Activated CD4-positive, alpha-beta T cell treated with anti-CD3 and anti-CD28 coated beads, Interleukin-2, amount 50 U/mL, for 48 hours (primary cell): ENCODE measurements around the gene GINS1.

ENCODE experiments used
- DNase-seq, 2 experiments: peaks; one replicate each; pipeline ENCODE4 v3.0.0-alpha.2; 2020

The GINS1 gene

DNA sequence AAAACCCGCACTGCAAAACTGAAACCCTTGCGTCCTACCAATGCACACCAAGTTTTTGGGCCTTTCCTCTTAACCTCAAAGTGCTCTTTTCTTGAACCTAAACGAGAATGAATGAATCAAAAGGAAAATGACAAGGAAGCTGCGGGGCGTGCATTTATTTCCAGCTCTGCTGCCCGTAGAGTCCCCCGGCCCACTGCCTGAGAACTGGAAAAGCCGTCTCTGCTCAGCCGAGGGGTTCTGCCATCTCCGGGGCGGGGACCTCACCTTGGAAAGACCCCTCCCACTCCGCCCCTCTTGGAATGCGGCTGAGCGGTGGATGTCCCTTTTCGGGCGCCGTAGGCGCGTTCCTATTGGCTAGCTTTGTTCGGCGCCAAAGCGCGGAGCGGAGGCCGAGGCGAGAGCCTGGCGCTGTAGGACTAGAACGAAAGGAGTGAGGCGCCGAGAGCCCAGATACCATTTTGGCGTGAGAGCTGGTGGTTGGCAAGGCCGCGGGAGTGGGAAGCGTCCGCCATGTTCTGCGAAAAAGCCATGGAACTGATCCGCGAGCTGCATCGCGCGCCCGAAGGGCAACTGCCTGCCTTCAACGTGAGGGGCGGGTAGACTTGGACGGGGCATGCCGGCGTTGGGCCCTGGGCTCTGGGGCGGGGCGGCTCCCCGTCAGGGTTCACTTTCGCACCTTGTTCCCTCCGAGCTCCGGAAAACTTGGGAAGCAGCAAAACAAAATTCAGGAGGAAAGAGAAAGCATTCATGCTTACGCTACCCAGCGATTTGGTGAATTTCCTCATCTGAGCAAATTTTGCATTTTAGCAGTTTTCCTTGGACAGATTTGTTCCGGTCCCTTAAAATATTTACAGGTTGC is at the start of gene GINS1:
Gene GINS1, plus strand, starts transcription at position 363 of the 859 bp plus-strand sequence. Its CDS starts 148 bp downstream, at position 511.
- DNase-seq = peak; percentile 90 to 94

DNA sequence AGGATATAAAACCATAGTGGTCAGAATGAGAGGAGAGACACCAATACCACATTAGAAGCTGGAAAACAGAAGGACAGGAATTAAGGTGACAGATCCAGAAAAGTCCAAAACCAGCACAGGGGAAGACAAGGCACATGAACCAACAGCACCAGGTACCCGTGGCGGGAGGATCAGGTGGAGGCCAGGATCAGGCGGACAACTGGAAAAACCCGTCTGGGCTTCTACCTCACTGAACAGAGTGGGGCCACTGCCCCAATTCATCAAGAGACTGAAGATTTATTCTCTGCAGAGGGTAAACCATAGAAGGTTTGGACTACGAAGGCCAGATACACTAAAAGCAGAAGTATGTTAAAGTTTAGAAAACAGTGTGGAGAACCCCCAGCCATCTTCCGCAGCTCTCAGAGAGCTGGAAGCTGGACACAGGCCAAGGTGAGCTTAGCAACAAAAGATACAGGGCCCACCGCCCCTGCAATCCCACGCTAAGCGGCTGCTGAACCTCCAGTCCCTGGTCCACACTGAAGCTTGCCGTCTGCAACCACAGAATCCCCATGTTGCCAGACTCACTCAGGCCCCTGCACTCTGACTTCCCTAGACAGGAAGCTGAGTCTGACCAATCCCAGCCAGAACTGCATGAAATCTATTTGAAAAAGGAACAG is 46.7 kb upstream of the GINS1 start:
- DNase-seq = no peak

DNA sequence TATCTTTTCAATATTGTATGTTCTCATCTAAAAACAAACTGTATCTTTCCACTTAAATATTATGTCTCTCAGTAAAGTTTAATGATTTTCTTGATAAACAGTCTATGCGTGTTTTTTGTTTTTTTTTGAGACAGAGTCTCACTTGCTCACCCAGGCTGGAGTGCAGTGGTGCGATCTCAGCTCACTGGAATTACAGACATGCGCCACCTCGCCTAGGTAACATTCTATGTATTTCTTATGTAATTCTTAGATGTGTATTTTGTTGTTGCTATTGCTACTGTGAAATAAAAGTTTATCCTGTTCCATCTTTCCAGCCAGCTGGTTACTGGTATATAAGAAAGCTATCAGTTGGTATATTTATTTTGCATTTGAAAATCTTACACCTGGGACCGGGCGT is 46.2 kb upstream of the GINS1 start:
- DNase-seq = no peak

DNA sequence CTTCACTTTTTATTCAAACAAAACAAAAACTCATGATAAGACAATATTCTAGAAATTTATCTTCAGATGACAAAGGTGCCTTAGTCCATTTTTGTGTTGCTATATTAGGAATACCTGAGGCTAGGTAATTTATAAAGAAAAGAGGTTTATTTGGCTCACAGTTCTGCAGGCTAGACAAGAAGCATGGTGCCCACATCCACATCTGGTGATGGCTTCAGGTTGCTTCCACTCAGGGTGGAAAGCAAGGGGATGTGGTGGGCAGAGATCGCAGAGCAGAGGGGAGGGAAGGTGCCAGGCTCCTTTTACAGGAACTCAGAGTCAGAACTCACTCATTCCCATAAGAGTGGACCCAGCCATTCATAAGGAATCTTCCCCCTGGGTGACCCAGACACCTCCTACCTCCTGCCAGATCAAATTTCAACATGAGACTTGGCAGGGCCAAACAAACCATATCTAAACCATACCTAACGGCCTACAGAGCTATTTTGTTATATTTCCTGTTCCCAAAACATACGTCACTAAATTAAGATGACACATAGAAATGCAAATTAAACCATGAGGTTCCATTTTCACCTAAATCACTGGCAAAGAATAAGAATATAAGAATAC is 43.2 kb upstream of the GINS1 start:
- no peak for DNase-seq

DNA sequence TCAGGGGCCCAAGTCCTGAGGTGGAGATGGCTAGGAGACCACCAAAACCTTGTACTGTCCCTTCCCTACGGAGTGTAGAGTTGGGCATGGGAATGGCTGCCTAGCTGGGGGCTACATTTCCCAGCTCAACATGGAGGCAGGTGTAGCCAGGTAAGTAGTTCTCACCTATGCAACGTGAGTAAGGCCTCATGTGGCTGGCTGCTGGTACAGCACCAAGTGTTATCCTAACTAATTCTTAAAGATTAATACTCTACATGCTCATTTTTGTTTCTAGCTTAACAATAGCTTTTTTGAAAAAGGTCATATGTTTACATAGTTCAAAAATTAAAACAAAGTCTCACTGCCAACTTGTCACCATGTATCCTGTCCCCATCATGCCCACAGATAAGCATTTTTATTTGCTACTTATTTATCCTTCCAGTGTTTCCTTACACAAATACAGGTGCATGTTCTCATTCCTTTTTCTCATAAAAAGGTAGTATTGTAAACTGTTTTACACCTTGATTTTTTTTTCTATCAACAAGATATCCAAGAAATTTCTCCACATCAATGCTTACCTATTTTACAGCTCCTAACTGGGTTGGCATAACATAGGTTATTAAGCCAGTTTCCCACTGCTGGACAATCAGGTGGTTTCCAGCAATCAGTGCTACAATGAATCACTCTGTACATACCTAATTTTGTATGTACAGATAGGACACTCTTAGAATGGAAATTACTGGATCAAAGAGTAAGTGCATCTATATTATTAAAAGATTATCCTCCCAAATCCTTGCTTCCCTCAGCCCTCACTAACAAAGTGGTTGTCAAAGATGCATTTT is 42.4 kb upstream of the GINS1 start:
- no peak for DNase-seq

DNA sequence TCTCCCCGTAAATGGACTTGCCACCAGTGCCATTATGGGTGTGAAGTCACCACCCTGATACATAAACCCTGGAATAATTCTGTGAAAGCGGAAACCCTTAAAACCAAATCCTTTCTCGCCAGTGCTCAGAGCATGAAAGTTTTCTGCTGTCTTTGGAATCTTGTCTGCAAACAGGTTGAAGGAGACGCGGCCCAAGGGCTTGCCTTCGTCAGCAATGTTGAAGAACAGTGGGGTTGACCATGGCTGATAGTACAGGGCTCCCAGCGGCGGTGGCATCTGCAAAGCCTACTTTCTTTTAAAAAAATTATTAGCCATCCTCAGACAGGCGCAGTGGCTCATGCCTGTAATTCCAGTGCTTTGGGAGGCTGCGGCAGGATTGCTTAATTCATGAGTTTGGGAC is 38.9 kb upstream of the GINS1 start:
- no peak for DNase-seq

DNA sequence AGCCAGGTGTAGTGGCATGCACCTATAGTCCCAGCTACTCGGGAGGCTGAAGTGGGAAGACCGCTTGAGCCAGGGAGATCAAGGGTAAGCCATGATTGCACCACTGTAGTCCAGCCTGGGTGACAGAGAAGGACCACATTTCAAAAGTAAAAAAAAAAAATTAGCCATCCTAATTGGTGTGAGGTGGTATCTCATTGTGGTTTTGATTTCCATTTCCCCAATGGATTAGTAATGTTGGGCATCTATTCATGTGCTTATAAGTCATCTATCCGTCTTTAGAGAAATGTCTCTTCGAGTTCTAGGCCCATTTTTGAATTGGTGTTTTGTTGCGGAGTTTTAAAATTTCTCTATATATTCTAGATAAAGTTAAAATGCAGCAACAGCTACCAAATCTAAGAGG is 38.5 kb upstream of the GINS1 start:
- no peak for DNase-seq

DNA sequence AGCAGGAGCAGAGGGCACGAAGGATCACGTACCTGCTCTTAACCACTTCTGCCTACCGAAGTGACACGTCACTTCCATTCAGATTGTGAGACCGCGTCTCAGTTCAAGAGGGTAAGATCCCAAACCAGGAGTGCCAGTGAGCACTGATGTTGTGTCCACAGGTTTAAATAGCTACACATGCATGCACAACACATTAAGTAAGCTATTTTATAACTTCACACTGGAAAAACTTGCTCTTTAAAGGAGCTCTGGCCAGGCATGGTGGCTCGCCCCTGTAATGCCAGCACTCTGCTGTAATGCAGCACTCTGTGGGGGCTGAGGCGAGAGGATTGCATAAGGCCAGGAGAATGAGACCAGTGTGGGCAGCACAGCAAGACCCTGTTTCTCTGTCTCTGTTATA is 37.9 kb upstream of the GINS1 start:
- no peak for DNase-seq

DNA sequence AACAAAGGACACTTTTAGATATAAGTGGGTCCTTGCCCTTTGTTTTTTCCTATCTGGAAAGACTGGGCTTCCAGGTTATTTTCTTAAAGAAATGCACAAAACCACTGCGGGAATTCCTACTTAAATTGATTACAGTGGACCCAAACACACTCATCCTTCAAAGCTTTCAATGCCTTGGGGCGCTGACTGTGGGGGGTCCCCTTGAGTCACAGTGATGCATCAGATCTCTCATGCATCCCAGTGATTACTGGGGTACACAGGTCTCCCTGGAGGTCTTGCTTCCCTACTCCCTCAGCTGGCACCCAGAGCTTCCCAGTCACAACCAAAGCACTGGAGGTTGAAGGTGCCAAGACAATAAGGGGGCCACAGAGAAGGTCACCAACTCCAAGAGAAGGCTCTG is 37.5 kb upstream of the GINS1 start:
- DNase-seq = no peak

DNA sequence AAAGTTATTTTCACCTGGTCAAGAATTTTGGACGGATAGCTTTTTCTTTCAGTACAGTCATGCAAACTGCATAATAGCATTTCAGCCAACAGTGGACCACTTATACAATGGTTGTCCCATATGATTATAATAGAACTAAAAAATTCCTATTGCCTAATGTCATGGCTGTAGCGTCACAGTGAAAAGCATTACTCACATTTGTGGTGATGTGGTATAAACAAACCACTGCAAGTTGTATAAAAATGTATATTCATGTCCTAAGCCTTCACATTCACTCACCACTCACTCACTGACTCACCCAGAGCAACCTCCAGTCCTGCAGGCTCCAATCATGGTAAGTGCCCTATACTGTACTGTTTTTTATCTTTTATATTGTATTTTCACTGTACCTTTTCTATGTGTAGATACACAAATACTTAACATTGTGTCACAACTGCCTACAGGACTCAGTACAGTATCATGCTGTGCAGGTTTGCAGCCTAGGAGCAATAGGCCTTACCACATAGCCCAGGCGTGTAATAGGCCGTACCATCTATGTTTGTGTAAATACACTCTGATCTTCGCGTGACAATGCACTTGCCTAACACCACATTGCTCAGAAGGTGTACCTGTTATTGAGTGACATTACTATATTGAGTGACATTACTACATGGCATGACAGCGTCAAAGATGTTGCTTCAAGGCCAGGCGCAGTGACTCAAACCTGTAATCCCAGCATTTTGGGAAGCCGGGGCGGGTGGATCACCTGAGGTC is 34.7 kb upstream of the GINS1 start:
- peak in 1 of 2 experiments; percentile 19 for DNase-seq

DNA sequence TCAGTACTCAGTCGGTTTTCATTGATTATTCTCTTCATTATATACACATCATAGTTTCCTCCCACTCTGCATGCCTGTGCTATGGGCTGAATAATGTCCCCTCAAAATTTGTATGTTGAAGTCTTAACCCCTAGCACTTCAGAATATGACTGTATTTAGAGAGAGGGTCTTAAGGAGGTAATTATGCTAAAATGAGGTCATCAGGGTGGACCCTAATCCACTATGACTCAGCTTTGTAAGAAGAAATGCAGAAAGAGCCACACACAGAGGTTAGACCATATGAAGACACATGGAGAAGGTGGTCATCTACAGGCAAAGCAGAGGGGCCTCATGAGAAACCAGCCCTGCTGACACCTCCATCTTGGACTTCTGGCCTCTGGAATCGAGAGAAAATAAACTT is 32.6 kb upstream of the GINS1 start:
- DNase-seq = no peak

DNA sequence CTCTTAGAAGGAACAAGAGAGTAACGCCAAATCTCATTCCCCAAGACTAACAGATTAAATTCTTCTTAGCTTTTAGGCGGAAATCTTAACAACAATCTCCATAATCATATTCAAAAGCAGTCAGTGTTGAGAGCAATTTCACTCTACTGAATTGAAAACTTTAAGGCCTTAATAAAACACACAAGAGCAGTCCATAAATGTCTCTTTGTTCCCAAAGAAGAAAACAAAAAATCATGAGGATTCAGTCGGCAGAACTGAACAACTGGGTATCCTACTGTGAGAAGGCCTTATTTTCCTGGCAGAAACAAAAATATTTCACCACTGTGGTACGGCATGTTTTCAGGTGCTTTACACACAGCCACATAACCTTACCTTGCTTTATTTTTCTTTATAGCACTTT is 31.2 kb upstream of the GINS1 start:
- DNase-seq = no peak

DNA sequence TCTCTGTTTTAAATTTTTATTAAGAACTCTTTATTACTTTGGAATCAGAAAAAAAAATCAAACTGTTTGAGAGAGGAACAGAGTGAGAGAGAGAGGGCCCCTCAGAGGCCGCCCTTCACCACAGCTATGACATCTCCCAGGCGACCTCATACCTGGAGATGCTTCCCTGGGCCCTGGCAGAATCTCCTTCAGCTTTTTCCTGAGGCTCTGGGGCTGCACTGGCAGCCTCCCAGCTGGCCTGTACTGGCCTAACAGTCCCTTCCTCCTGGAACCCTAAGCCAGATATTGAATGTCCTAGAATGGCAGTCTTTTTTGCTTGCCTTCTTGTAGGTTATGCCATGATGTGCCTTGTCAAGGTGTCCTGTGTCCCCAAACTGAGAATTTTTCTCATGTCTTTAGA is 30.6 kb upstream of the GINS1 start:
- DNase-seq = no peak

DNA sequence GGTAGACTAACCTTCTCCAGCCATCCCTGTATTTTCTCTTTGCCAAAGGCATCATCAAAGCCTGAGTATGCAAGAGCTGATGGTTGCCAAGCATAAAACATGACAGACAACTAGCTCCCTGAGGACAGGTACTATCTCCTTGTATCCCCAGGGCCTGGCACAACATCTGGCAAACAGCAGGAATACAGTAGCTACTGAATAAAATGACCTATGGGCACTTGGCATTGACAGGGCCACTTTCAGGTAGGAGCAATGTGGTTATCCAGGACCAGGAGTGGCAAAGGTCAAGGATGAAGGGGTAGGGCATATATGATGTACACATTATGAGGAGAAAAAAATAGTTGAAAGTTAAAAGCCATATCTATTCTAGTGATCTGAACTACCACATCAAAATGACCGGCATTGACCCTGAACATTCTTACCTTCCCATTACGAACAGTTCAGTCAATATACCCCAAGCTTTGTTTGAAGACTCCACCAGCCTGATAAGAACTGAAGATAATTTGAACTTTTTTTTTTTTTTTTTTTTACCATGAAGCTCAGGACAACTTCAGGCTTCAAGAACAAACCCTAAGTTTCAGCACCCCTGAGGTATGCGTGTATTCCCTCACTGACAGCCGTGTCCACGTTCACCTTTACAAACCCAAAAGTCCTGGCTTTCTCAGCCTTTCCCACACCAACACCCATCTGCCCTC is 29.1 kb upstream of the GINS1 start:
- no peak for DNase-seq

DNA sequence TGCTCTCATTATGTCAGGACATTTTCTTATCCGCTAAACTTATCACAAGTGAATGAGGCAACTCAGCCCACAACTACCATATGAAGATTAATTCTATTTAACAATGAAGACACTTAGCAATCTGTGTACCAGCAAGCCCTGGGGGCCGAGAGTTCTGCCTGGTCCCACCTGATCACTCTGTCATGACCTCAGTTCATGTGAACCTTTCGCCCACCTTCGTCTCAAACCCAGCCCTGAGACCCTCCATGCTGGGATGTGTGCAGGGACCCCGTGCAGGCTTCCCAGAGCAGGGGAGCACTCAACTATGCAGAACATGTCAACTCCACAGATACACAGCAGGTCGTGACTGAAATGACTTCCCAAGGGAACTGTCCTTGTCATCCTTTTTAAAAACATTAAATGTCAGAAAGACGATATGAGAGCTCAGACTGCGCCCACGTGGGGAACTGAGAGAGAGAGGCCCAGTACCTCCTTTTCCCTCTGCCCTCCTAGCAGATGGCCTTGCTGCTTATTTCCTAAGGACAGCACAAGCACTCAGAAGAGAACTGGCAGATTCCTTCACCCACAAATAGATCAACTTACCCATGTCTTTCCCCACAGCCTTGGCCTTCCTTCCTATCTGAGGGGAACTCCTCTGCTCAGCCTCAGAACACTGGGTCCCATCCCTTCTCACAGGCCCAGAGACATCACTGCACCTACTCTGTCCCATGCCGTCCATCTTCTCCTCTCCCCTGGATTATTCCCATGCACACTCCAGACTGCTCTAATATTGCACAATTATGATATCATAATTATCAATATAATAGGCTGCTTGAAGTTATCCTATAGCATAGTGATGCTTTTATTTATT is 28.4 kb upstream of the GINS1 start:
- no peak for DNase-seq

DNA sequence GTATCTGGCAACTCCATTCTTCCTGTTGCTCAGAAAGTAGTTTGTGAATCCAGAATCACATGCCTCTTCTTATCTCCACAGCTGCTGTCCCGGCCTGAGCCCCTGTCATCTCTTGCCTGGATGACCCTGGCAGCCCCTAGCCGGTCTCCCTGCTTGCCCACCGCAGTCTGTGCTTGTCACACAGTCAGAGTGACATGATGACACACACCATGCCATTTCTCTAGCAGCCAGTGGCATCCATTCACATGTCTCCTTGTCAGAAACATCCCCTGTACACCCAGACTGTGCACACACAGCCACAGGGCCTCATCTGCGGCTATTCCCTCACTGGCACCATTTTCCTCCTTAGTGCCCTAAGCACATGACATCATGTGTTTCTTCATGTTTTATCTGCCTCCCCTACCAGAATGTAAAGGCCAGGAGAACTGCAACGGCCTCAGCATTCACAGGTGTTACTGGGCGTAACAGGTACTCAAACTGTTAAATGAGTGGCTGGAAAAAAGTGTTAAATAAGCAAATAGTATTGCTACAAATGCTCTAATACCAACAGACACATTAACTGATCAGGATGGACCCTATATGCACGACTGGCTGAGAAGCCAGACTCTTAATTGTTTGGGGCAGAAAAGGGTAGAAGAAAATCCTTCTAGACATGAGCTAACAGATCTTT is 26.4 kb upstream of the GINS1 start:
- DNase-seq = no peak

DNA sequence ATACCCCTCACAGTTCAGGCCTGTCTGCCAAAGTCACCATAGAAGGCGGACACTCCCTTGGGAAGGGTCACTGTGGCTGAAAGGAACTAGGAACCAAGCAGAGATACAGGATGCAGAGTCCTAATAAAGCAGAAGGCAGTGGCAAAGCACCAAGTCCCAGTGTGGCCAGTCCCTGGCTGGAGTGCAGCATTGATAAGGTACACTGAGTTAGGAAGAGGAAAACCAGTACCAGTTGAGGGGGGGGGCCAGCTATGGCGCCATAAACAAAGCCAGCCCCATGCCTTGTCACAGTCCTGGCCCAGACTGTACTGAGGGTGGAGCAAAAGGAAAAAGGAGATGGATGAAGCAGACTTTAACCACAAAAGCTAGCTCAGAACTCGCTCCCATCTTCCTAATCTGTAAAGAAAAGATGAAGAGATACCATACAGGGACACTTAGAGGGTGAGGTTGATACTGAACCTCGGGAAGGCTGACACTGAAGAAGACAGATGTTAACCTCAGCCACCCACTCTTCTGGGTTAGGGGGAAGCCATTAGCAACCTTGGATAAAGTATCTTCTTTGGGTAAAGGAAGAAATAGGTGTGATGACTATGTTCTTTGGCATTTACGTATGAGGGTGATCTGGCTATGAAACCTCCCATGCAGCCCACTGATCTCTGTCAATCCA is 24.6 kb upstream of the GINS1 start:
- no peak for DNase-seq

DNA sequence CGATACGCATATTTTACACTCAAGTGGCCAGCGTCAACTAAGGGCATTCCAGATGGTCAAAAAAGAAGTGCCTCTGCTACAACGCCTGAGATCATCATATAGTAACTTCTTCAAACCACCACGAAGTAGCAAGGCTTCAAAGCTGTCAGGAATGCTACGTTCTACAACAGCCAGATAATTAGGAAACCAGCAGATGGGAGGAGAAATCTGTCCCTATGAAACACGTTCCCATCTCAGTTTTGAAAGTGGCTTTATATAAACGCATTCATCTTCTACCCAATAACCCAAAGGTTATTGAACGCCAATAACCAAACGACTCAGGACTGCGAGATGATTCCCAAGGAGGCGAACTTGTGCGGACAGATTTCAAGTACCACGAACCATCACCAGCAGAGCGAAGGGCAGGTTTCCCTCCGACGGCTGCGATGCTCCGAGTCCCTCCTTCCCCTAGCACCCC is 18.0 kb upstream of the GINS1 start:
- no peak for DNase-seq

DNA sequence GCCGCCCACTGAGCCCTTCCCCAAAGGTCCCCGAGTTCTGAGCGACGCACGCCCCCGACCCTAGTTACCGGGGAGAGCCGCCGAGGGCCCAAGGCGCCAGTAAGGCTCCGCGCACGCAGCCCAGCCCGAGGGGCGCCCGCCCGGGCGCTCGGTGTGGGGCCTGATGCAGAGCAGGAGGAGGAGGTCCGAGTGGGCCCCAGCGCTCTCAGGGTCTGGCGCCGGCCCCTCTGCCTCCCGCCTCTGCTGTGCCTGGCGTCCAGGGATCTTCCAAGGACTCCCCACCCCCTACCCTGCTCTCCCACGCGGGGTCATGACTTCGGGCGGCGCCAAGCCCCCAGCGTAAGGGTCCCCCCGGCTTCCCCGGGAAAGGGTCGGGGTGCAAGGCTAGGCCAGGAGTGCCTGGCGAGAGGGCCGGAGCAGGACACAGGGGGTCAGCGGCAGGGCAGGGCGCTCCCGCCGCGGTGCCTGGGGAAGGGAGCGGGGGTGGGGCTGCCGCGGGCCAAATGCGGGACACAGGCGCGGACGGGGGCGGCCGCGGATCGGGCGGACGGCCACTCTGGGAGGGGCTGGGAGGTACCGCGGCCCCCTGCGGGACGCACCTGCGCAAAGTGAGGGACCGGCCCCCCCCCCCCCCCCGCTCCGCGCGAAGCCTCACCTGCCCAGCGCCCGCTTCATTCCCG is 17.5 kb upstream of the GINS1 start:
- peak; percentile 35 to 40 for DNase-seq
